Measurements from ENCODE around the gene UBE2D4.

GRCh38 chr7:43922726-43923125 is 3.5 kb upstream of the UBE2D4 start:
- TF ChIP-seq, protein P1, sequence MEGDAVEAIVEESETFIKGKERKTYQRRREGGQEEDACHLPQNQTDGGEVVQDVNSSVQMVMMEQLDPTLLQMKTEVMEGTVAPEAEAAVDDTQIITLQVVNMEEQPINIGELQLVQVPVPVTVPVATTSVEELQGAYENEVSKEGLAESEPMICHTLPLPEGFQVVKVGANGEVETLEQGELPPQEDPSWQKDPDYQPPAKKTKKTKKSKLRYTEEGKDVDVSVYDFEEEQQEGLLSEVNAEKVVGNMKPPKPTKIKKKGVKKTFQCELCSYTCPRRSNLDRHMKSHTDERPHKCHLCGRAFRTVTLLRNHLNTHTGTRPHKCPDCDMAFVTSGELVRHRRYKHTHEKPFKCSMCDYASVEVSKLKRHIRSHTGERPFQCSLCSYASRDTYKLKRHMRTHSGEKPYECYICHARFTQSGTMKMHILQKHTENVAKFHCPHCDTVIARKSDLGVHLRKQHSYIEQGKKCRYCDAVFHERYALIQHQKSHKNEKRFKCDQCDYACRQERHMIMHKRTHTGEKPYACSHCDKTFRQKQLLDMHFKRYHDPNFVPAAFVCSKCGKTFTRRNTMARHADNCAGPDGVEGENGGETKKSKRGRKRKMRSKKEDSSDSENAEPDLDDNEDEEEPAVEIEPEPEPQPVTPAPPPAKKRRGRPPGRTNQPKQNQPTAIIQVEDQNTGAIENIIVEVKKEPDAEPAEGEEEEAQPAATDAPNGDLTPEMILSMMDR (conservative IDR thresholded peaks at IDR 0.05 in 1 of 2, IDR thresholded peaks at IDR 0.05 in 1 of 2; ENCODE audit: low read depth in 1 of 2, low read length in 2 of 2), result no peak
- TF ChIP-seq EZH2 (IDR thresholded peaks at IDR 0.05; ENCODE audit: low read length, missing control alignments), result no peak
